Adrenal gland (tissue), 12 donors: ENCODE measurements around the gene MPP3. TPM values are rescaled to one million over a fixed set of nuclear protein-coding genes. Genes with fewer than 3 reads are reported as not detected.

Experiments used
- DNase-seq, 7 donors: peaks; one replicate each; pipeline ENCODE4 v3.0.0-alpha.2; 2019 to 2020
- H3K27ac ChIP-seq, 5 donors: fragments of 200-600 bp; sonication (generic) in 4 of 5; 1 replicate in 3 of 5; 2 replicates in 2 of 5; pipeline versions ENCODE4 v1.5.1 to v1.8.0; 2016 to 2020; ENCODE audit warnings: mild to moderate bottlenecking in 1 of 5
- H3K27me3 ChIP-seq: fragments of 200-600 bp; 2 replicates; pipeline ENCODE4 v1.8.0; 2021
- H3K36me3 ChIP-seq, 2 donors: fragments of 200-600 bp; replicated peaks in 1 of 2; 1 replicate in 1 of 2; 2 replicates in 1 of 2; pipeline versions ENCODE4 v1.5.1 to v1.8.0; 2018 to 2022
- H3K4me1 ChIP-seq, 2 donors: fragments of 200-600 bp; replicated peaks in 1 of 2; 1 replicate in 1 of 2; 2 replicates in 1 of 2; pipeline versions ENCODE4 v1.5.1 to v1.8.0; 2018 to 2021
- H3K4me3 ChIP-seq, 4 donors: fragments of 200-600 bp; sonication (generic) in 3 of 4; one replicate each; pipeline ENCODE4 v1.5.1; 2016 to 2018
- H3K9me3 ChIP-seq, 3 donors: fragments of 200-600 bp; sonication (generic) in 1 of 3; replicated peaks in 1 of 3; 1 replicate in 2 of 3; 2 replicates in 1 of 3; pipeline versions ENCODE4 v1.5.1 to v1.8.0; 2016 to 2021
- CTCF ChIP-seq, 6 experiments: fragments of 450-650 bp in 4 of 6; fragments of 200-600 bp in 2 of 6; sonication (generic) in 1 of 6; IDR thresholded peaks; 1 replicate in 5 of 6; 2 replicates in 1 of 6; pipeline versions ENCODE4 v1.5.1 to v1.8.0; 2016 to 2021; ENCODE audit warnings: antibody characterized with exemption in 6 of 6, mild to moderate bottlenecking in 2 of 6, moderate library complexity in 1 of 6
- POLR2A ChIP-seq, 2 donors: fragments of 450-650 bp; IDR thresholded peaks; one replicate each; pipeline ENCODE4 v1.6.1; 2017; ENCODE audit warnings: antibody characterized with exemption in 2 of 2, mild to moderate bottlenecking in 2 of 2, moderate library complexity in 1 of 2
- WGBS, 4 donors: extraction: QIAGEN DNeasy Blood & Tissue Kit in 2 of 4; methylation state at CpG; one replicate each; pipeline versions ENCODE4 v1.1.5 to v1.1.7; 2013 to 2017; 5-methylcytosine and 5-hydroxymethylcytosine counted together
- intact Hi-C, 2 donors: fragments of 100-400 bp; cut with DNase I; formaldehyde crosslinking; loops; one replicate each; pipeline versions ENCODE4 v1.14.1 to v1.15.0; 2022 to 2023
- polyA plus RNA-seq, 3 donors: library from polyadenylated mRNA; stranded (reverse); fragments of 200-250 nt in 2 of 3; fragments of 350-450 nt in 1 of 3; fragmentation: Illumina TruSeq in 1 of 3; extraction: RNeasy Lipid Tissue Mini Kit (QIAGEN cat#74804) in 1 of 3; gene quantifications; one replicate each; pipeline ENCODE4 v1.2.3, GENCODE V29; 2013 to 2014
- total RNA-seq, 9 donors: library from RNA; depleted of rRNA in 4 of 9; stranded (reverse); fragments of >200 nt in 4 of 9; fragments of 120-200 nt in 1 of 9; fragmentation: NEBNext Ultra II Directional in 1 of 9; extraction: Animal tissue kit (Norgen Biotek cat#: 25700) in 1 of 9; gene quantifications; one replicate each; pipeline versions ENCODE4 v1.1.0 to v1.2.4, GENCODE V29; 2013 to 2023
- donor health status: healthy with polysubstance abuse.
- donor health status: Bipolar disorder and iron deficiency.
- donor health status: DM: yes; HTN: yes; CAD: no.
- donor health status: DM: no; HTN: no; CAD: no.
- donor health status: DM: no; HTN: no; CAD: no.
- donor health status: DM: yes; HTN: yes; CAD: no.

Gene MPP3
- total and polyA plus RNA-seq, 12 donors = 0.60 to 10.6 (median 3.6) TPM

- H3K27me3 ChIP-seq = no peaks in the 10 kb centered on the region
- H3K36me3 ChIP-seq = no peaks in the 10 kb centered on the region
- intact Hi-C loops = loop anchor here in 1 of 2 donors (5.0 kb wide), 1 partner anchor 58 kb away; no protein-coding TSS in a partner anchor
- WGBS, 4 donors = 4 to 43% (median 26%) methylated on average over 9 to 60 of the region's 60 CpGs
- no peak overlapping the region for H3K4me3 ChIP-seq
- peaks cover 7 to 16% of the 10 kb centered on the region in 2 donors for H3K4me1 ChIP-seq
- no peak for DNase-seq
- no peak overlapping the region for H3K27ac ChIP-seq
- no peaks in the 10 kb centered on the region for H3K9me3 ChIP-seq
- TF ChIP-seq CTCF (IDR thresholded peaks at IDR 0.05) (no peak), POLR2A (IDR thresholded peaks at IDR 0.05) (no peak)
Measured at GRCh38 chr17:43755389-43755875, 77.5 kb downstream of the MPP3 start.

GRCh38 chr17:43754947-43755346 lies 78.0 kb downstream of the MPP3 start:
- Histone ChIP-seq H3K27me3 (no peaks in the 10 kb centered on the region), H3K36me3 (no peaks in the 10 kb centered on the region), H3K9me3 (no peaks in the 10 kb centered on the region), H3K4me3 (no peak overlapping the region), H3K4me1 (peaks cover 7 to 16% of the 10 kb centered on the region in 2 donors), H3K27ac (no peak overlapping the region)
- DNase-seq = no peak
- TF ChIP-seq CTCF (IDR thresholded peaks at IDR 0.05) (no peak), POLR2A (IDR thresholded peaks at IDR 0.05) (no peak)
- 27 to 38% (median 34%) methylated on average over 17 to 21 of the region's 21 CpGs for WGBS, 4 donors
- intact Hi-C loops = loop anchor here in 1 of 2 donors (5.0 kb wide), 1 partner anchor 58 kb away; no protein-coding TSS in a partner anchor

- Histone ChIP-seq H3K4me3 (no peak overlapping the region), H3K36me3 (no peaks in the 10 kb centered on the region), H3K27me3 (no peaks in the 10 kb centered on the region), H3K27ac (no peak overlapping the region), H3K4me1 (peaks cover 7 to 16% of the 10 kb centered on the region in 2 donors), H3K9me3 (no peaks in the 10 kb centered on the region)
- intact Hi-C loops = no loop called here
- DNase-seq = no peak
- TF ChIP-seq CTCF (IDR thresholded peaks at IDR 0.05) = no peak
- no peak for TF ChIP-seq POLR2A (IDR thresholded peaks at IDR 0.05)
- WGBS, 4 donors = 64 to 75% (median 71%) methylated on average over 5 of the region's 5 CpGs
Measured at GRCh38 chr17:43753493-43754129, 79.3 kb downstream of the MPP3 start.

Other genes with a start within 250 kb of the MPP3 start
- gene MEOX1, start 171.2 kb downstream of the MPP3 start, total RNA-seq = under 1 TPM in 7 of 9 donors, not detected in 2; 0.11 to 0.87 (median 0.39) TPM
- gene MEOX1, start 171.2 kb downstream of the MPP3 start, polyA plus RNA-seq = 1 to 10 TPM in 1 of 3 donors, under 1 TPM in 2; 0.16 to 6.6 (median 0.72) TPM
- not detected for gene SOST, start 74.4 kb downstream of the MPP3 start, total RNA-seq
- not detected for gene SOST, start 74.4 kb downstream of the MPP3 start, polyA plus RNA-seq
- 100 to 1,000 TPM in 2 of 9 donors, 10 to 100 TPM in 7; 56.3 to 136 (median 76.8) TPM for gene DUSP3, start 54.2 kb downstream of the MPP3 start, total RNA-seq
- 100 to 1,000 TPM in 2 of 3 donors, 10 to 100 TPM in 1; 69.8 to 108 (median 104) TPM for gene DUSP3, start 54.2 kb downstream of the MPP3 start, polyA plus RNA-seq
- gene CFAP97D1, start 52.7 kb downstream of the MPP3 start, total RNA-seq = under 1 TPM in 2 of 9 donors, not detected in 7; under 0.01 to 0.28 TPM
- not detected for gene CFAP97D1, start 52.7 kb downstream of the MPP3 start, polyA plus RNA-seq
- 1 to 10 TPM in 8 of 9 donors, under 1 TPM in 1; 0.78 to 5.2 (median 2.8) TPM for gene CD300LG, start 14.0 kb upstream of the MPP3 start, total RNA-seq
- gene CD300LG, start 14.0 kb upstream of the MPP3 start, polyA plus RNA-seq = 1 to 10 TPM; 1.2 to 7.3 (median 1.5) TPM
- gene MPP2, start 74.4 kb upstream of the MPP3 start, total RNA-seq = 10 to 100 TPM in 1 of 9 donors, 1 to 10 TPM in 6, under 1 TPM in 2; 0.29 to 16.0 (median 2.0) TPM
- 1 to 10 TPM; 1.2 to 4.1 (median 3.0) TPM for gene MPP2, start 74.4 kb upstream of the MPP3 start, polyA plus RNA-seq
- gene PPY, start 109.3 kb upstream of the MPP3 start, total RNA-seq = not detected
- gene PPY, start 109.3 kb upstream of the MPP3 start, polyA plus RNA-seq = not detected
- under 1 TPM in 1 of 9 donors, not detected in 8; 0.43 TPM for gene PYY, start 120.8 kb upstream of the MPP3 start, total RNA-seq
- gene PYY, start 120.8 kb upstream of the MPP3 start, polyA plus RNA-seq = not detected
- gene NAGS, start 171.5 kb upstream of the MPP3 start, total RNA-seq = 1 to 10 TPM in 6 of 9 donors, under 1 TPM in 3; 0.22 to 4.4 (median 1.2) TPM
- gene NAGS, start 171.5 kb upstream of the MPP3 start, polyA plus RNA-seq = under 1 TPM; 0.37 to 0.88 (median 0.72) TPM
- 10 to 100 TPM; 20.4 to 52.5 (median 37.2) TPM for gene TMEM101, start 181.8 kb upstream of the MPP3 start, total RNA-seq
- gene TMEM101, start 181.8 kb upstream of the MPP3 start, polyA plus RNA-seq = 10 to 100 TPM; 12.4 to 19.1 (median 12.7) TPM
- gene LSM12, start 233.5 kb upstream of the MPP3 start, total RNA-seq = 10 to 100 TPM; 19.8 to 53.0 (median 37.7) TPM
- 10 to 100 TPM; 28.9 to 54.7 (median 37.0) TPM for gene LSM12, start 233.5 kb upstream of the MPP3 start, polyA plus RNA-seq
- gene G6PC3, start 237.6 kb upstream of the MPP3 start, total RNA-seq = 100 to 1,000 TPM in 2 of 9 donors, 10 to 100 TPM in 7; 51.2 to 114 (median 80.6) TPM
- gene G6PC3, start 237.6 kb upstream of the MPP3 start, polyA plus RNA-seq = 100 to 1,000 TPM in 2 of 3 donors, 10 to 100 TPM in 1; 95.0 to 254 (median 207) TPM